Vagina (tissue), 2 donors: Measurements from ENCODE around the gene TRABD2A. TPM values are rescaled to one million over a fixed set of nuclear protein-coding genes. Genes with fewer than 3 reads are reported as not detected.

ENCODE experiments used
- DNase-seq, 2 donors: peaks; one replicate each; pipeline ENCODE4 v3.0.0-alpha.2; 2017; ENCODE audit errors: extremely low spot score in 2 of 2
- H3K27ac ChIP-seq: fragments of 200-600 bp; sonication (generic); one replicate; pipeline ENCODE4 v1.5.1; 2019
- H3K27me3 ChIP-seq: fragments of 200-600 bp; sonication (generic); one replicate; pipeline ENCODE4 v1.5.1; 2019
- H3K36me3 ChIP-seq, 2 donors: fragments of 200-600 bp; sonication (generic); one replicate each; pipeline ENCODE4 v1.5.1; 2017 to 2019
- H3K4me1 ChIP-seq: fragments of 200-600 bp; sonication (generic); one replicate; pipeline ENCODE4 v1.5.1; 2019
- H3K4me3 ChIP-seq, 2 donors: fragments of 200-600 bp; sonication (generic); 1 replicate in 1 of 2; 2 replicates in 1 of 2; pipeline ENCODE4 v1.5.1; 2016 to 2019
- H3K9me3 ChIP-seq: fragments of 200-600 bp; sonication (generic); one replicate; pipeline ENCODE4 v1.5.1; 2019
- CTCF ChIP-seq, 3 experiments: fragments of 450-650 bp in 2 of 3; fragments of 200-600 bp in 1 of 3; sonication (generic) in 1 of 3; IDR thresholded peaks; one replicate each; pipeline ENCODE4 v1.5.1; 2017 to 2019; ENCODE audit warnings: antibody characterized with exemption in 3 of 3, mild to moderate bottlenecking in 2 of 3, moderate library complexity in 2 of 3
- POLR2A ChIP-seq, 2 donors: fragments of 450-650 bp; IDR thresholded peaks; one replicate each; pipeline ENCODE4 v1.6.1; 2017; ENCODE audit warnings: antibody characterized with exemption in 2 of 2, mild to moderate bottlenecking in 2 of 2, moderate library complexity in 2 of 2
- POLR2AphosphoS5 ChIP-seq, 2 donors: sonication (generic); formaldehyde crosslinking; IDR thresholded peaks; one replicate each; pipeline ENCODE4 v1.9.0; 2017; ENCODE audit warnings: antibody characterized with exemption in 2 of 2, mild to moderate bottlenecking in 2 of 2, low read depth in 1 of 2; ENCODE audit not compliant: insufficient read depth in 1 of 2
- intact Hi-C: fragments of 100-400 bp; cut with DNase I; formaldehyde crosslinking; loops from one replicate; pipeline ENCODE4 v1.15.1; 2023
- total RNA-seq: library from RNA; depleted of rRNA; stranded (reverse); fragments of >200 nt; gene quantifications from one replicate; pipeline ENCODE4 v1.2.3, GENCODE V29; 2016

The TRABD2A gene
- total RNA-seq, 1 donor from 2014 or later: 5.4 TPM

DNA sequence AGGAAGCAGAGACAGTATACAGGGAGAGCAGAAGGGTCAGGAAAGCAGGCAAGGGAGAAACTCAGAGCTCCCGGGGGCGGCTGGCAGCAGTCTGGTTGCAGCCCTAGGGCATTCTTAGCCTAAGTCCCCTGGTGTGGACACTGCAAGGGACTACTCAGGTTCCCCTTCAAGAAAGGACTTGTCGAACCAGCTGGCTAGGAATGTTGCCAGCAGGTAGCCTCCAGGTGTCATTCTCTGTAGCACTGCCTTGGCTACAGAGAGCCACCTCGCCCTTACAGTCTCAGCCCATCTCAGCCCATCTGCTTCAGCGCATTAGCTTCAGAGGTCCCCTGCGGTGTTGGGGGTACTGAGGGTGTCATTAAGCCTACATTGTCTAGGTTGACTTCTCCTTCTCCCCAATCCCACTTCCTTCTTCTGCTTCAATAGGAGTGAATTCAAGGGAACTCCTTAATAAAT, 13.3 kb upstream of the TRABD2A start:
- intact Hi-C loops: no loop called here
- Histone ChIP-seq H3K27ac (no peak overlapping the region), H3K4me1 (peaks cover 23% of the 10 kb centered on the region), H3K9me3 (no peaks in the 10 kb centered on the region), H3K36me3 (no peaks in the 10 kb centered on the region), H3K4me3 (no peak overlapping the region), H3K27me3 (no peaks in the 10 kb centered on the region)
- TF ChIP-seq CTCF (IDR thresholded peaks at IDR 0.05): no peak
- no peak for TF ChIP-seq POLR2A (IDR thresholded peaks at IDR 0.05)
- TF ChIP-seq POLR2AphosphoS5 (IDR thresholded peaks at IDR 0.05; ENCODE audit: insufficient read depth in 1 of 2, low read depth in 1 of 2): no peak
- no peak for DNase-seq

DNA sequence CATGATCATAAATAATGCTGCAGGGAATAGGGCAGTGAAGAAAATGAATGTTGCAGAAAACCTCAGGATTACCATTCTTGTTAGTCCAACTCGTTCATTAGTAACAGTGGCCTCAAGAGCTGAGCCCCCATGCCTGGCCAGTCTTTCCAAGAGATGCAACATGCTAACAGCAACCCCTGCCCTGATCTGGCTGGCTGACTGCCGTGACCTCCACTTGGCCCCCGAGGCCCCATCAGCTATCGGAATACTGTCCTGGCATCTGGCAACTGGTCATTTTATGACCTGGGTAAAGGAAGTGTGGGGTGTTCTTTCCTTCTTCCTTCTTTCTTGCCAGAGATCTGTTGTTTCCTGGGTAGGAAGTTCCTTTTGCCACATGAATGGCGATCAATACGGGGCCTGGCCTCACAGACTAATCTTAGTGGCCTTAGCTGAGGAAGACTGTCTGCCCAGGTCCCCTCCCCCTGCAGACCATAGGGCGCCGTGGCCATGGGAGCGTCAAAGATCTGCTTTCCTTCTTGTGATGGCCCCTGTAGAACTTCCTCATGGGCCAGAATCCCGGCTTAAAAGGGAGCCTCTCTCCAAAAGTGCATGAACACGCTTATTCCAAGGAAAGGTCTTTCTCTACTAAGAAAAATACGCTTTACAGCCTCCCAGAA, 10.6 kb upstream of the TRABD2A start:
- no peak overlapping the region for H3K4me3 ChIP-seq
- H3K36me3 ChIP-seq: no peaks in the 10 kb centered on the region
- intact Hi-C loops: no loop called here
- DNase-seq: peak in 1 of 2 donors; percentile 34
- H3K9me3 ChIP-seq: no peaks in the 10 kb centered on the region
- H3K27ac ChIP-seq: no peak overlapping the region
- peaks cover 17% of the 10 kb centered on the region for H3K4me1 ChIP-seq
- H3K27me3 ChIP-seq: no peaks in the 10 kb centered on the region
- no peak for TF ChIP-seq POLR2AphosphoS5 (IDR thresholded peaks at IDR 0.05; ENCODE audit: insufficient read depth in 1 of 2, low read depth in 1 of 2)
- TF ChIP-seq CTCF (IDR thresholded peaks at IDR 0.05): no peak
- TF ChIP-seq POLR2A (IDR thresholded peaks at IDR 0.05): no peak

DNA sequence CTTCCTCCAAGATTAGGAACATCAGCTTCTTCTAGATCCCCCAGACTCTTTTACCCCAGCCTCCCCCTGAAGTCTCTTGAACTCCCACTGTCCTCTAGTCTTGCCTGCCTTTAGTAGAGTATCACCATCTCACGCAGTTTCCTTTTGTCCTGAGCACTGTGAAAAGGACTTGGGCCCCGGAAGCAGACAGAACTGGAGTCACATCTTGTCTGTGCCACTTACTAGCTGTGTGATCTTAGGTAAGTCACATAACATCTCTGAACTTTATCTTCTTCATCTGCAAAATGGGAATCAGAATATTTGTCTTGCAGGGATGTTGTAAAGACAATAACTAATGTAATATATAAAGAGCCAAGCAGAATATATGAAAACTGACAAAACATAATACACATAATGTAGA, 8.4 kb upstream of the TRABD2A start:
- peak overlapping the region in 1 of 2 donors; percentile 21 for H3K4me3 ChIP-seq
- intact Hi-C loops: no loop called here
- no peak for DNase-seq
- no peaks in the 10 kb centered on the region for H3K27me3 ChIP-seq
- H3K4me1 ChIP-seq: peaks cover 13% of the 10 kb centered on the region
- no peaks in the 10 kb centered on the region for H3K9me3 ChIP-seq
- no peaks in the 10 kb centered on the region for H3K36me3 ChIP-seq
- peak overlapping the region; percentile 37 for H3K27ac ChIP-seq
- TF ChIP-seq POLR2AphosphoS5 (IDR thresholded peaks at IDR 0.05; ENCODE audit: insufficient read depth in 1 of 2, low read depth in 1 of 2) (no peak), CTCF (IDR thresholded peaks at IDR 0.05) (no peak), POLR2A (IDR thresholded peaks at IDR 0.05) (no peak)

- Histone ChIP-seq H3K36me3 (no peaks in the 10 kb centered on the region), H3K4me3 (peak overlapping the region; percentile 15 to 21), H3K27me3 (no peaks in the 10 kb centered on the region), H3K4me1 (peaks cover 8% of the 10 kb centered on the region), H3K27ac (peak overlapping the region; percentile 37), H3K9me3 (no peaks in the 10 kb centered on the region)
- peak in 1 of 2 donors; percentile 83 for DNase-seq
- TF ChIP-seq POLR2A (IDR thresholded peaks at IDR 0.05): no peak
- TF ChIP-seq CTCF (IDR thresholded peaks at IDR 0.05): no peak
- TF ChIP-seq POLR2AphosphoS5 (IDR thresholded peaks at IDR 0.05; ENCODE audit: insufficient read depth in 1 of 2, low read depth in 1 of 2): no peak
- intact Hi-C loops: no loop called here
These were observed 7.8 kb upstream of the TRABD2A start for GRCh38 chr2:84888401-84889276.
